GM20000 (cell line): ENCODE data around the gene TNRC6B.
A peak's percentile ranks its signal among the peaks of the same experiment; 100 is the strongest.

Experiments
- DNase-seq: peaks from one replicate; pipeline ENCODE4 v3.0.0; 2012; ENCODE audit warnings: low spot score
- TF ChIP-seq, protein P1 (sequence below): IDR thresholded peaks from 2 replicates; pipeline ENCODE4 v1.5.1; 2012; ENCODE audit warnings: mild to moderate bottlenecking, control low read depth; ENCODE audit errors: extremely low read depth, missing control alignments

The TNRC6B gene

DNA sequence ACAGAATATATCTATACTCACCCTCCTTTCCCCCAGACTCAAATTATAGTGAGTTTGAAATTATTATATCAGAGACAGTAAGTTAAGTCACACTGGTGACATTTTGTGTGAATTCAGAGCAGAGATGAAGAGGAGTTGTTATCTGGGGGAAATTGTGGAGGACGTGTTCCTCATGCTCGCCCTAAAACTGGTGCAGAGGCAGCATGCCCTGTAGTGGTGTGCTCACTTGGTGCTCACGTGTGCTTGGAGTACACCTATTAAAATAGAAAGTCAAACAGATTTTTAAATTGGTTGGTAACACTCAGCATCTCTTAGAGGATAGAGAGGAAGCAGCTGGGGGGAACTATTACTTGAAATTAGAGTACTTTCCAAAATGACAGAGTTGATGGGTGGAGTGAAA is 117.0 kb downstream of the TNRC6B start:
- no peak for DNase-seq
- TF ChIP-seq, protein P1, sequence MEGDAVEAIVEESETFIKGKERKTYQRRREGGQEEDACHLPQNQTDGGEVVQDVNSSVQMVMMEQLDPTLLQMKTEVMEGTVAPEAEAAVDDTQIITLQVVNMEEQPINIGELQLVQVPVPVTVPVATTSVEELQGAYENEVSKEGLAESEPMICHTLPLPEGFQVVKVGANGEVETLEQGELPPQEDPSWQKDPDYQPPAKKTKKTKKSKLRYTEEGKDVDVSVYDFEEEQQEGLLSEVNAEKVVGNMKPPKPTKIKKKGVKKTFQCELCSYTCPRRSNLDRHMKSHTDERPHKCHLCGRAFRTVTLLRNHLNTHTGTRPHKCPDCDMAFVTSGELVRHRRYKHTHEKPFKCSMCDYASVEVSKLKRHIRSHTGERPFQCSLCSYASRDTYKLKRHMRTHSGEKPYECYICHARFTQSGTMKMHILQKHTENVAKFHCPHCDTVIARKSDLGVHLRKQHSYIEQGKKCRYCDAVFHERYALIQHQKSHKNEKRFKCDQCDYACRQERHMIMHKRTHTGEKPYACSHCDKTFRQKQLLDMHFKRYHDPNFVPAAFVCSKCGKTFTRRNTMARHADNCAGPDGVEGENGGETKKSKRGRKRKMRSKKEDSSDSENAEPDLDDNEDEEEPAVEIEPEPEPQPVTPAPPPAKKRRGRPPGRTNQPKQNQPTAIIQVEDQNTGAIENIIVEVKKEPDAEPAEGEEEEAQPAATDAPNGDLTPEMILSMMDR: no peak

DNA sequence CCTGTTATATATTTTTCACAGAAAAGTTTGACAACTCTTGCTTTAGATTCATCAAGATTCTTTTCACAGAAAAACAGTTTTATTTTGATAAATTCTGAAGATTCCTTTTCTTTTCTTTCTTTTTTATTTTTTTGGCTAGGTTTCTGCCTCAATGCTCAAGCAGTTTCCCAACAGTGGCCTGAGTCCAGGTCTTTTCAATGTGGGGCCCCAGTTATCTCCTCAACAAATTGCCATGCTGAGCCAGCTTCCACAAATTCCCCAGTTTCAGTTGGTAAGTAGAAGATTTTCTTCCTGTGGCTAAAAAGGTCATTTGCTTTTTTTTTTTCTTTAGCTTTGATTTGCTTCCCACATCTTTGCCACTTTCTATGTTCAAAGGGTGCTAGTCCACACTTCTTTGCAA is 122.6 kb downstream of the TNRC6B start:
- no peak for DNase-seq
- TF ChIP-seq, protein P1: no peak

DNA sequence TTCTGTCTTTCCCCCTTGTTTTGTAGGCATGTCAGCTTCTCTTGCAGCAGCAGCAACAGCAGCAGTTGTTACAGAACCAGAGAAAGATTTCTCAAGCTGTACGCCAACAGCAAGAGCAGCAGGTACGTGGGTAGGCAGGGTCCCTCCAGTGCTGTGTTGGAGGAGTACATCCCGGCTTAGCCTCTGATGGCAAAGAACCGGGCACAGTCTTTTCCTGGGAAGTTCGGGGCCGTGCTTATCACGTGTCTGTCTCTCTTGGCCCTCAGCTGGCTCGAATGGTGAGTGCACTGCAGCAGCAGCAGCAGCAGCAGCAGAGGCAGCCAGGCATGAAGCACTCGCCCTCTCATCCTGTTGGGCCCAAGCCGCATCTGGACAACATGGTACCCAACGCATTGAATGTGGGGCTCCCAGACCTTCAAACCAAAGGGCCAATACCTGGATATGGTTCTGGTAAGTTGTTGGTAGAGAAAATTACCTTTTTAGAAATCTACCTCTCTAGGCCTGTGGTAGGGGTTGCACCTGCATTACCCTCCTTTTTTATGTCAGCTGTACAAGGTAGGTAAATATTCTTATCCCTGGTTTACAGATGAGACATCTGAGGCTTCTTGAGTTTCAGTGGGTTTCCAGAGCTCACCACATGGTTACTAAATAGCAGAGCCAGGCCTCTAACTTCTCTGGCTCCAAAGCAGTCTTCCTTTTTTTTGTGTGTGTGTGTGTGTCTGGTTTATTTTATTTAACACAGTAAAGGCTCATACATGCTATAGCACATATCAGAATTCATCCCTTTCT is 123.4 kb downstream of the TNRC6B start:
- DNase-seq: peak; percentile 60
- TF ChIP-seq, protein P1: no peak

DNA sequence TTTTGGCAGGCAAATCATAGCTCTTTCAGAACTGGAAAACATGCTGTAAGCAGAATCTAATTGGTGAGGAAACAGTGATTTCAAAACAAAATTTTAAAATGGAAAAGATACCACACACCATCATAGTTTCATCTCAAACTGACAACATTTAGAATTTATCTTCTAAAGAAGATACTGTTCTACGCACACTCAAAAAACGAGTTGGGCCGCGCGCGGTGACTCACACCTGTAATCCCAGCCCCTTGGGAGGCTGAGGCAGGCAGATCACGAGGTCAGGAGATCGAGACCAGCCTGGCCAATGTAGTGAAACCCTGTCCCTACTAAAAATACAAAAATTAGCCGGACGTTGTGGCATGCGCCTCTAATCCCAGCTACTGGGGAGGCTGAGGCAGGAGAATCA is 124.4 kb downstream of the TNRC6B start:
- no peak for DNase-seq
- TF ChIP-seq, protein P1: no peak

DNA sequence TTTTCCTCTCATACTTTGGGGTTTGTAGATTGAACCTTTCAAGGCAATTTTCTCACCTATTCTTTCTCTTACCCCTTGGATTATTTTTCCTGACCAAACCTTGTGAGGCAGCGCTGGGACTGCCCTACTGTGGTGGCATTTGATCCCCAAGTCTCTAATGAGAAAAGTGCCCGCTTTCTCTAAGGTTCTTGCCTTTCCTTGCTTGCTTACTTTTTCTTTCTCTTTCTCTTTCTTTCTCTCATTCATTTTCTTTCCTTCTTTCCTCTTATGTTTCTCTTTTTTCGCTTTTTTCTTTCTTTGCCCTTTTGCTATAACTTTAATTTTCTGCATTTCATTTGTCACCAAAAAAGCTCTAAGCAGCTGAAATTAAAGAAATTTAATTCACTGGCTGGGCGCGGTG is 127.9 kb downstream of the TNRC6B start:
- DNase-seq: no peak
- TF ChIP-seq, protein P1: no peak

DNA sequence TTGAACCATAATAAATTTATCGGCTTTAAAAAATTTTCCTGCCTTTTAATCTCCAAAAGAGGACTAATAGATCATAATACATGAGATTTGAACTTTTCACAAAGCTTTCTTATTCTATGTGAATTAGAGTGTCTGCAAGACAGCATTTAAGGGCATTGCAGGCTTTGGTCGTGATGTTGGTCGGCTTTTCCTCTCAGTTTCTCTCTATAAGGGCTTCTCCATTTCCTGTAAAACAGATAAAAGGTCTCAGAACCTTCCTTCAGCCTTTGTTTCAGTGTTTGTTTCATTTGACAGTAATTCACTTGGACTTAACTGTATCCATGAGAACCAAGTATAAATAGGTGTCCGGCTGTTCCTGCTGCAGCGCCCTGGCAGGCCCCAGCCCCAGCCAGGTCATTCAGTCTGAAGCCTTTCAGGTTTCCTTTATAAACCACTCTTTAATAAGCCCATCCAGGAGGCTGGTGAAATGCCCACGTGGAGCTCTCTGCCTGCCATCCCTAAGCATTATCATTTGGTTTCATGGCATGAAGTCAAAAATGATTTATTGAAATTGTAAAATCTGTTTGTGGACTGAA is 131.4 kb downstream of the TNRC6B start:
- TF ChIP-seq, protein P1: no peak
- DNase-seq: no peak

DNA sequence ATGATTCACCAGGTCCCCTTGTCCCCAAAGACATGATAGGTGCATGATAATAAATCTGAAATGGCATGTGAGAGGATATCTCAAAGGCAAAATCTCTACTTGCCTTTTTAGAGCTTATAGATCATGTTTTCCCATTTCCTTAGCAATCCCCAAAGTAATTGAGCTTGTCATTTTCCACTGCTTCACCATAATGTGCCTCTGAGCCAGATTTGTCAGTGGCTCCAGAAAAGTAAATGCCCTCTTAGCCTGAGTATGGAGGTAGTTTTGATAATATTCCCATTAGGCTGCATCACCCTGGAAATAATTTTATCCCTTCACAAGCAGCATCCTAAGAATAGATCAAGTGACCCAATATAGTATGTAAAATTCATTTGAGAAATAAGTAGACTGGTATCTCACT is 131.9 kb downstream of the TNRC6B start:
- TF ChIP-seq, protein P1: no peak
- no peak for DNase-seq
